Activated naive CD8-positive, alpha-beta T cell treated with anti-CD3 and anti-CD28 coated beads, Interleukin-2, amount 50 U/mL, for 16 hours (primary cell): ENCODE results near the gene THTPA.
"Not testable (repeated sequence)": the region's sequence is repeated elsewhere in the genome, so short reads cannot be mapped to it uniquely, and the experiment has no call there.

Experiments
- DNase-seq: peaks from one replicate; pipeline ENCODE4 v3.0.0-alpha.2; 2020; ENCODE audit warnings: low read depth, low spot score

The THTPA gene

DNA sequence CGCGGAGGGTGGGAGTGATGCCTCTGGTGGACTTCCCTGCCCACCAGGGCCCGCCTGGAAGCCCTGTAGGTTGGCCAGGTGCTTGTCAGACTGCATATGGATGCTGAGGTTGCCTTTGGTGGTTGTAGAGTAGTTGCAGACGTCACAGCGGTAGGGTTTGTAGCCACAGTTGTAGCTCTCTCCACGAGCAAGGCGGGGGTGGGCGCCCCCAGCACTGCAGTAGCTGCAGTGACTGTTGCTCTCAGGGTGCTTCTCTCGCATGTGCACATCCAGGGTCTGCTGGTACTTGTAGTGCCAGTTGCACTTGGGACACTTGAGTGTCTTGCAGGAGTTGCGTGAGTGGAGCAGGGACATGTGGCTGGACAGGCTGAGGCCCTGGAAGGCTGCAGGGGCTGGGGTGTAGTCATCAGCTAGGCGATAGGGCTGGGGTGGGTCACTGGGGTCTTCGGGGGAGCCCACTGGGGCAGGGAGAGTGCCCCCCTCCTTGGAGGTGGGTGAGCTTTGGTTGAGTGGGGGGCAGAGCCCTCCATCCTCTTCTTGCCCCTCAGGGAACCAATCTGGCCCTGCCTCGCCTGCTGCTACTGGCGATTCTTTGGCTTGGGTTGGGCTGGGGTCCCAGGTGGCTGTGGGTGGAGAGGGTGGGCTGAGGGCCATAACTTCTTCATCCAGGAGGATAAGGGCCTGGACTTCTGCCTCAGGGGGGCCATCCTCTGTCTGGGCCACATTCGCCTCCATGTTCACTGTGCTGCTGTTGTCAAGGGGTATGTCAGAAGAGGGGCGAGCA lies 22.2 kb upstream of the THTPA start:
- DNase-seq = no peak

DNA sequence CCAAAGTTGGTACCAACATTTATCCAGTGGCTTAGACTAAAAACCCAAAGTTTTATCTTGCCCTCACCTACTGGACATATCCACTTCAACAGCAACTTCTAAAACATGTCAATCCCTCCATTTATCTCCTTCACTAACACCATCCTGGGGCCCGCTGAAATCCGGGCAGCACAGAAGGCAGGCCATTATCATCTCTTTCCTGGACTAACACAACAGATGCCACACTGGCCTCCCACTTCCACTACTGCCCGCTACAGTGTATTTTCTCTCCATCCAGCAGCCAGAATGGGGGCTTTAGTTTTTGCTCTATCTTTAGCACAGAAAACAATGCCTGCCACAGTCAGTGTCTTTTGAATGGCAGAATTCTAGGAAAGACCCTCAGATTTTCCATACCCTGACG lies 20.1 kb upstream of the THTPA start:
- no peak for DNase-seq

DNA sequence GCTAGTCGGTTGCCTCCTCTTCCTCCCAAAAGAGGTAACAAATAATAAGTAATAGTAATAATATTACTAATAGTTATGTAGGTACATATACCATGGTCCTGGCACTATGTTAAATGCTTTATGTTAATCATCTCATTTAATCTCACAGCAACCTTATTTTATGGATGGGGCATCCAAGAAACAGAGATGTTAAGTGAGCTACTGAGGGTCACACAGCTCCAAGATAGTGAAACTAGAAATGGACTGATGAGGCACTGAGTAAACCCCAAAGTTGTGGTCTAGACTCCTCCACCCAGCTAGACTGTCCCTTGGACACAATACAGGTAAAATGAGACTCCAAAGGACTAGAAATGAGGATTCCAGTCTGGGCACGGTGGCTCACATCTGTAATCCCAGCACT lies 19.6 kb upstream of the THTPA start:
- DNase-seq = no peak

DNA sequence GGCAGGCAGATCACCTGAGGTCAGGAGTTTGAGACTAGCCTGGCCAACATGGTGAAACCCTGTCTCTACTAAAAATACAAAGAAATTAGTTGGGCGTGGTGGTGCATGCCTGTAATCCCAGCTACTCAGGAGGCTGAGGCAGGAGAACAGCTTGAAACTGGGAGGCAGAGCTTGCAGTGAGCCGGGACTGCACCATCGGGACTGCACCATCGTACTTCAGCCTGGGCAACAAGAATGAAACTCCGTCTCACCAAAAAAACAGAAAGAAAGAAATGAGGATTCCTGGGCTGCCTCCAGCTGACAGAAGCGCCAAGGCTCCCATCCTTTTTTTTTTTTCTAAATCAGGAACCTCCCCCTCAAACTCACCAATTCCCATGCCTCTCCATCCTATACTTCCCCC lies 19.2 kb upstream of the THTPA start:
- DNase-seq = not testable (repeated sequence)

- DNase-seq = no peak
These were observed 18.6 kb upstream of the THTPA start for GRCh38 chr14:23537351-23538049.

- no peak for DNase-seq
These were observed 17.9 kb upstream of the THTPA start for GRCh38 chr14:23538050-23538718.

GRCh38 chr14:23538785-23539184 lies 17.3 kb upstream of the THTPA start:
- no peak for DNase-seq

GRCh38 chr14:23539248-23540140 lies 16.6 kb upstream of the THTPA start:
- DNase-seq = no peak

- no peak for DNase-seq
These were observed 16.0 kb upstream of the THTPA start for GRCh38 chr14:23540141-23540469.

GRCh38 chr14:23542261-23542660 lies 13.8 kb upstream of the THTPA start:
- no peak for DNase-seq

- no peak for DNase-seq
These were observed 12.7 kb upstream of the THTPA start for GRCh38 chr14:23543403-23543802.

DNA sequence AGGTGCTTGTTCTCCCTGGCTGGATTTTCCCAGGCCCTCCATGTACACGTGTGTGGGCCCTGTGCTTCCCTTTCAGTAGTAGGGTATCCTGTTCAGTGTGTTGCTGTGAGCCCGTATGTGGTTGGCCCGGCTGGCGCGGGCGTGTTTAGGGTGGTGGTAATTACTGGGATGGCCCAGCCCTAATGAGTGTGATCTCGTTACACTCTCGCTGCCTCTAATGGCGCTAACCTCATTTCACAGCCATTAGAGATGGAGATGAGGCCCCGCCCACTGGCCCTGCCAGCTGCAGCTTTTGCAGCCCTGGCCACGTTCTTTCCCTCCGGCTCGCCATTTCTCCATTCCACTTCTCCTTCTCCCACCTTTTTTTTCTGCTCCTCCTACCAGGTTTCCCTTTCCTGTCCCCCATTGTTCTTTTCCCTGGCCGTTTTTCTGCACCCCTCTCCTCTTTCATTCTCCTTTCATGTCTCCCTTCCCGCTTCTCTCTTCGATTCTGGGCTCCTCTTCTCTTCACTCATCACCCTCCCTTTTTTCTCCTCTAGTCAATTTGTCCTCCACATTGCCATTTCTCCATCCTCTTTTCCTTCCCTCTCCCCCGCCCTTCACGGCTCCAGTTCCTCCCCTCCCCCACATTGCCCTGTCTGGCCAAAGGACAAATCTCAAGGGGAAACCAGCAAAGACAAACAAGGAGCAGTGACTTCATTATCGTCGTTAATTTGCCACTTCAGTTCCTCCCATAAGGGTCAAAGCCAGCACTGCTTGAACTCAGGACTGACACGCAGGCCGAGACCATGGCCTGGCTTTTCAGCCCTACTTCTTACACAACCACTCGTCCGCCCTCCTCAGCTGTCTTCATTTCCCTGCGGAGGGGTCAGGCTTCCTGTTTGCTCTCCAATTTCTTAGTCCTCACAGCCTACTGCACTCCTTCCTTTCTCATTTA lies 11.3 kb upstream of the THTPA start:
- DNase-seq = no peak

DNA sequence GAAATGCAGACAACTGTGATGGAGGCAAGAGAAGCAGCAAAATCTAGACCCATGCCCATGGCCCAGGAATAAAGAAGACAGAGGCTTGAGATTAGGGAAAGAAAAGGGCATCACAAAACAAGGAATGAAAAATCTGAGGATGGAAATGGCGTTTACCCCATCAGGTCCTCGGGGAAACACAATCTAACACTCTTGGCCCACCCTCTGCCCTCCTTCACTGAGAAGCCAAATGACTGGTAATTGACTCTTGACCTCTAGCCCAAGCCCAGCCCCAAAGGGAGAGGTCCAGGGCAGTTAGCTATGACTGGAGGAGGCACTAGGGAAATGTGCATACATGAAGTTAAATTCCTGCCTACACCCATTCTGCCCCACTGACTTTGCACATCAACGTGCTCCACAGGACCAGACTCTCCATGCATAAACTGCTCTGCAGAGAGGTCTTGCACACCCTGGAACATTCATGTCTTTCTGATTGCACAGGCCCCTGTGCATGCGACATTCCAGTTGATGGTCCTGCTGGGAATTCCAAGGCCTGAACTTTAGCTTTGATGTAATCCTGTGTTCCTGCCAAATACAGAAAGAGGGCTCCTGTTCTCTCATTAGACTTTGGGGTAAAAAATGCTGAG lies 10.2 kb upstream of the THTPA start:
- DNase-seq = no peak

GRCh38 chr14:23546450-23547035 lies 9.5 kb upstream of the THTPA start:
- no peak for DNase-seq

GRCh38 chr14:23547924-23548323 lies 8.1 kb upstream of the THTPA start:
- no peak for DNase-seq

- DNase-seq = no peak
These were observed 7.4 kb upstream of the THTPA start for GRCh38 chr14:23548351-23549318.

DNA sequence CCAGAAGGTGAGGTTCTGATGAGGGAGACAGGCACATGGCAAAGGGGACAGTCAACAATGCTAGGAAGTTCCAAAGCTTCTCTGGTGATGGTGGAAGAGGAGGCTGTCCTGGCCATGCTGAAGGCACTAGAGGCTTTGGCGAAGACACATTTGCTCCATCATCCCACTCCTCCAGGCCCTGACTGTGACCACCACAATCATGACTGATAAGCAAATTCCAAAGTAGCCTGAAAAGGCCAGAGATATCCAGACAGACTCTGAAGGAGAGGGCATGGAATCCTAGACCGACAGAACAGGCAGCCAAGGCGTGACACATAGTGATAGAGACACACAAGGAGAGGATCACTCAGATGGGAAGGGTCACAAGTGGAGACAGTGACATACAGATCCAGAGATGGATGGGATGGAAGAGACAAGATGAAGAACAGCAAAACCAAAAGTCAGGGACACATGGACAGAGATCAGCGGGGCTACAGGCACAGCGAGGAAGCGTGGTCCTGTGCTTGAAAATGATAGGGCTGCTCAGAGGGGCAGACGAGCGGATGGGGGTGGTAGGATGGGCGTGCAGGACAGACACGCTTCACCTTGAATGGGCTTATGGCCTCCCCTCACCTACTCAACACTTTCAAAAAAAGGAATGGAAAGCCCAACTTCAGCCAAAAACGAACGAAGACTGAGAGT lies 5.8 kb upstream of the THTPA start:
- DNase-seq = no peak

DNA sequence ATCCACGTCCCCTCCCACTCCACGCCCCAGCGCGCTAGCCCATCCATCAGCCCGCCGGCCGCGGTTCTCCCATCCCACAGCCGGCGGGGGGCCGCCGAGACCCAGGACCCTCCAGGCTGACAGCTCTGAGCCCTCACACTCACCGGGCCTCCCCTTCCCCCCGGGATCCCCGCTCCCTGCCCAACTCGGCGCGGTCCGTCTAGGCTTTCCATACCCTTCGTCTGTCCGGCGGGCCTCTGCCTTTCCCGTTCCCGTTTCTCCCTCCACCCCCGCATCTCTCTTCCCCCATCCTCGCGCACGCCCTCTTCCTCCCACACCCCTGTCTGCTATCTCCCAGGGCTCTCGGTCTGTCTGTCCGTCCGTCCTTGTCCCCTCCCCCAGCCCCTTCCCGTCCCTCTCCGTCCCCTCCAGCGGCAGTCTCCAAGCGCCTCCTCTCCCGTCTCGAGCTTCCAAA lies 5.2 kb upstream of the THTPA start:
- no peak for DNase-seq
